Type B pancreatic cell (in vitro differentiated cells): ENCODE data around the gene POP5. TPM values are rescaled to one million over a fixed set of nuclear protein-coding genes. Genes with fewer than 3 reads are reported as not detected.
A peak's percentile ranks its signal among the peaks of the same experiment; 100 is the strongest.

Experiments
- DNase-seq: peaks from one replicate; pipeline ENCODE4 v3.0.0; 2021; ENCODE audit warnings: mixed read lengths; ENCODE audit not compliant: unreplicated experiment; ENCODE audit errors: extremely low spot score
- H3K27ac Mint-ChIP-seq: 2 replicates; pipeline ENCODE4 v1.8.0; 2021; ENCODE audit warnings: mild to moderate bottlenecking, mixed read lengths
- H3K27me3 Mint-ChIP-seq: 2 replicates; pipeline ENCODE4 v1.8.0; 2021; ENCODE audit warnings: mixed read lengths
- H3K36me3 Mint-ChIP-seq: 2 replicates; pipeline ENCODE4 v1.8.0; 2021; ENCODE audit warnings: mixed read lengths
- H3K4me1 Mint-ChIP-seq: one replicate; pipeline ENCODE4 v1.8.0; 2021; ENCODE audit warnings: mixed read lengths; ENCODE audit not compliant: unreplicated experiment
- H3K4me3 Mint-ChIP-seq: 2 replicates; pipeline ENCODE4 v1.8.0; 2021; ENCODE audit warnings: mild to moderate bottlenecking, mixed read lengths
- H3K9me3 Mint-ChIP-seq: 2 replicates; pipeline ENCODE4 v1.8.0; 2021; ENCODE audit warnings: mixed read lengths
- CTCF ChIP-seq: fragments of 200-600 bp; sonication (generic); conservative IDR thresholded peaks from 2 replicates; pipeline ENCODE4 v1.5.0; 2021; ENCODE audit warnings: antibody characterized with exemption, mild to moderate bottlenecking
- total RNA-seq: library from RNA; stranded (reverse); gene quantifications from 2 replicates; pipeline ENCODE4 v1.2.1, GENCODE V29; 2021; ENCODE audit warnings: low replicate concordance

POP5 gene
- total RNA-seq, 1 donor from 2014 or later: 55.2 TPM

- no peak for TF ChIP-seq CTCF
- no peaks in the 10 kb centered on the region for H3K9me3 Mint-ChIP-seq
- peaks cover 11% of the 10 kb centered on the region for H3K36me3 Mint-ChIP-seq
Measured at GRCh38 chr12:120546050-120546386, 35.2 kb downstream of the POP5 start.

GRCh38 chr12:120544691-120545090 lies 36.5 kb downstream of the POP5 start:
- DNase-seq: no peak
- peaks cover 6% of the 10 kb centered on the region for H3K4me1 Mint-ChIP-seq
- no peak overlapping the region for H3K4me3 Mint-ChIP-seq
- no peak for TF ChIP-seq CTCF
- no peak overlapping the region for H3K27ac Mint-ChIP-seq
- no peaks in the 10 kb centered on the region for H3K27me3 Mint-ChIP-seq
- H3K9me3 Mint-ChIP-seq: no peaks in the 10 kb centered on the region
- H3K36me3 Mint-ChIP-seq: peaks cover 11% of the 10 kb centered on the region

More at GRCh38 chr12:120546050-120546386, 35.2 kb downstream of the POP5 start:
- Mint-ChIP-seq H3K27me3 (no peaks in the 10 kb centered on the region), H3K4me3 (no peak overlapping the region), H3K4me1 (peaks cover 6% of the 10 kb centered on the region), H3K27ac (no peak overlapping the region)
- DNase-seq: no peak

- H3K27me3 Mint-ChIP-seq: no peaks in the 10 kb centered on the region
- peaks cover 15% of the 10 kb centered on the region for H3K36me3 Mint-ChIP-seq
- H3K9me3 Mint-ChIP-seq: no peaks in the 10 kb centered on the region
- no peak overlapping the region for H3K27ac Mint-ChIP-seq
- H3K4me1 Mint-ChIP-seq: peaks cover 27% of the 10 kb centered on the region
- no peak overlapping the region for H3K4me3 Mint-ChIP-seq
- no peak for TF ChIP-seq CTCF
- DNase-seq: no peak
Measured at GRCh38 chr12:120542166-120542565, 39.0 kb downstream of the POP5 start.

- no peak for DNase-seq
- no peak for TF ChIP-seq CTCF
- H3K4me3 Mint-ChIP-seq: no peak overlapping the region
- peaks cover 35% of the 10 kb centered on the region for H3K4me1 Mint-ChIP-seq
- no peaks in the 10 kb centered on the region for H3K9me3 Mint-ChIP-seq
- H3K27me3 Mint-ChIP-seq: no peaks in the 10 kb centered on the region
- no peak overlapping the region for H3K27ac Mint-ChIP-seq
- peaks cover 12% of the 10 kb centered on the region for H3K36me3 Mint-ChIP-seq
Measured at GRCh38 chr12:120540445-120540844, 40.8 kb downstream of the POP5 start.

- no peaks in the 10 kb centered on the region for H3K27me3 Mint-ChIP-seq
- no peaks in the 10 kb centered on the region for H3K9me3 Mint-ChIP-seq
- H3K27ac Mint-ChIP-seq: peak overlapping the region; percentile 46
- no peak for DNase-seq
- peaks cover 35% of the 10 kb centered on the region for H3K4me1 Mint-ChIP-seq
- H3K36me3 Mint-ChIP-seq: peaks cover 12% of the 10 kb centered on the region
- no peak overlapping the region for H3K4me3 Mint-ChIP-seq
- TF ChIP-seq CTCF: no peak
Measured at GRCh38 chr12:120539303-120539702, 41.9 kb downstream of the POP5 start.
